ENCODE results near the gene MAML1.
A peak's percentile ranks its signal among the peaks of the same experiment; 100 is the strongest.
"Not testable (repeated sequence)": the region's sequence is repeated elsewhere in the genome, so short reads cannot be mapped to it uniquely, and the experiment has no call there.

Gene MAML1, protein sequence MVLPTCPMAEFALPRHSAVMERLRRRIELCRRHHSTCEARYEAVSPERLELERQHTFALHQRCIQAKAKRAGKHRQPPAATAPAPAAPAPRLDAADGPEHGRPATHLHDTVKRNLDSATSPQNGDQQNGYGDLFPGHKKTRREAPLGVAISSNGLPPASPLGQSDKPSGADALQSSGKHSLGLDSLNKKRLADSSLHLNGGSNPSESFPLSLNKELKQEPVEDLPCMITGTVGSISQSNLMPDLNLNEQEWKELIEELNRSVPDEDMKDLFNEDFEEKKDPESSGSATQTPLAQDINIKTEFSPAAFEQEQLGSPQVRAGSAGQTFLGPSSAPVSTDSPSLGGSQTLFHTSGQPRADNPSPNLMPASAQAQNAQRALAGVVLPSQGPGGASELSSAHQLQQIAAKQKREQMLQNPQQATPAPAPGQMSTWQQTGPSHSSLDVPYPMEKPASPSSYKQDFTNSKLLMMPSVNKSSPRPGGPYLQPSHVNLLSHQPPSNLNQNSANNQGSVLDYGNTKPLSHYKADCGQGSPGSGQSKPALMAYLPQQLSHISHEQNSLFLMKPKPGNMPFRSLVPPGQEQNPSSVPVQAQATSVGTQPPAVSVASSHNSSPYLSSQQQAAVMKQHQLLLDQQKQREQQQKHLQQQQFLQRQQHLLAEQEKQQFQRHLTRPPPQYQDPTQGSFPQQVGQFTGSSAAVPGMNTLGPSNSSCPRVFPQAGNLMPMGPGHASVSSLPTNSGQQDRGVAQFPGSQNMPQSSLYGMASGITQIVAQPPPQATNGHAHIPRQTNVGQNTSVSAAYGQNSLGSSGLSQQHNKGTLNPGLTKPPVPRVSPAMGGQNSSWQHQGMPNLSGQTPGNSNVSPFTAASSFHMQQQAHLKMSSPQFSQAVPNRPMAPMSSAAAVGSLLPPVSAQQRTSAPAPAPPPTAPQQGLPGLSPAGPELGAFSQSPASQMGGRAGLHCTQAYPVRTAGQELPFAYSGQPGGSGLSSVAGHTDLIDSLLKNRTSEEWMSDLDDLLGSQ

DNA sequence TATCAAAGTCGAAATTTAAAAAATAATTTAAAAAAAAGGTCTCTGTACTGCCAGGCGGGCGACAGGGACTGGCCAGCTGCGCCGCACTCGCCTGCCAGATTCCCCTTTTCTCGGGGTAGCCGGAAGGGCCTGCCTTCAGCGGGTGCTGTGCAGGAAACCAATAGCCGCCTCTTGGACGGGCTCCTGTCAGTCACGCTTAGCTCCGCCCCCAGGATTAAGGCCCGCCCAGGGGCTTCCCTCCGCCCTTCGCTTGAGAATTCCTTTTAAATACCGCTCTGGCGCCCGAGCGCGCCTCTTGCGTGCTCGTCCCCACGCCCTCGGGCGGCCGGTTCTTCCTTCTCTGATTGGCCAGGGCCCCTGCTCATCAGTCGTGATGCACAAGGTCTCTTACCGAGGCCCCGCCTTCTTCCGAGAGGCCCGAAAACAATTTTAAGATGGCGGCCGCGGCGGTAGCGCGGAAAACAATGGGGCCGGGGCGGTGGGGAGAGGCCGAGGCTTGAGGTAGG lies at the start of gene MAML1:
TSS of gene MAML1 (plus strand) at position 411 of the 506 bp plus-strand sequence. CDS start 291 bp downstream, outside the sequence.
- Mint-ChIP-seq H3K4me1 (ENCODE audit: low read depth) (peaks cover 28% of the 10 kb centered on the region), H3K36me3 (ENCODE audit: low read depth) (peaks cover 41% of the 10 kb centered on the region), H3K9me3 (no peaks in the 10 kb centered on the region), H3K27ac (peak within 1 kb of the TSS; percentile 89), H3K27me3 (ENCODE audit: low read depth) (no peaks in the 10 kb centered on the region), H3K4me3 (peak within 1 kb of the TSS; percentile 94)

DNA sequence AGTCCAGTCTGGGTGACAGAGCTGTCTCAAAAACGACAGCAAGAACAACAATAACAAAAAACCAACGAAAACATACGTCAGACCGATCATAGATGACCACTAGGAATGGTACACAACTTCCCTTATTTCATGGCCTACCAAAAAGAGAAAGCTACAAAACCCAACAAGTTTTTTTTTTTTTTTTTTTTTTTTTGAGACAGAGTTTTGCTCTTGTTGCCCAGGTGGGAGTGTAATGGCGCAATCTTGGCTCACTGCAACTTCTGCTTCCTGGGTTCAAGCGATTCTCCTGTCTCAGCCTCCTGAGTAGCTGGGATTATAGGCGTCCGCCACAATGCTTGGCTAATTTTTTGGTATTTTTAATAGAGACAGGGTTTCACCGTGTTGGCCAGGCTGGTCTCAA lies 43.4 kb upstream of the MAML1 start:
- H3K27ac Mint-ChIP-seq; H3K4me1 Mint-ChIP-seq (ENCODE audit: low read depth); H3K4me3 Mint-ChIP-seq; H3K27me3 Mint-ChIP-seq (ENCODE audit: low read depth); H3K9me3 Mint-ChIP-seq; H3K36me3 Mint-ChIP-seq (ENCODE audit: low read depth): not testable (repeated sequence)

DNA sequence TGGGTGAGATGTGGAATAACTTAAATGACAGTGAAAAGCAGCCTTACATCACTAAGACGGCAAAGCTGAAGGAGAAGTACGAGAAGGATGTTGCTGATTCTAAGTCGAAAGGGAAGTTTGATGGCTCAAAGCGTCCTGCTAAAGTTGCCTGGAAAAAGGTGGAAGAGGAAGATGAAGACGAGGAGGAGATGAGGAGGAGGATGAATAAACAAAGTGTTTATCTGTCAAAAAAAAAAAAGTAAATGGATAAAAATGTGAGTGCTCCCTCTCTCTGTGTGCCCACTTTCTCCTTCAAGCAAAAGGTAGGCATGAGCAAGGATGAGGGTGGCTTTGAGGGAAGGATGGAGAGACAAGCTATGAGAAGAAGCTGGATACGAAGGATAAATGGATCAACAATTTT lies 38.1 kb upstream of the MAML1 start:
- no peaks in the 10 kb centered on the region for H3K9me3 Mint-ChIP-seq
- H3K4me3 Mint-ChIP-seq, result no peak overlapping the region
- H3K4me1 Mint-ChIP-seq (ENCODE audit: low read depth), result peaks cover 14% of the 10 kb centered on the region
- peaks cover 6% of the 10 kb centered on the region for H3K36me3 Mint-ChIP-seq (ENCODE audit: low read depth)
- H3K27ac Mint-ChIP-seq, result no peak overlapping the region
- H3K27me3 Mint-ChIP-seq (ENCODE audit: low read depth), result no peaks in the 10 kb centered on the region

DNA sequence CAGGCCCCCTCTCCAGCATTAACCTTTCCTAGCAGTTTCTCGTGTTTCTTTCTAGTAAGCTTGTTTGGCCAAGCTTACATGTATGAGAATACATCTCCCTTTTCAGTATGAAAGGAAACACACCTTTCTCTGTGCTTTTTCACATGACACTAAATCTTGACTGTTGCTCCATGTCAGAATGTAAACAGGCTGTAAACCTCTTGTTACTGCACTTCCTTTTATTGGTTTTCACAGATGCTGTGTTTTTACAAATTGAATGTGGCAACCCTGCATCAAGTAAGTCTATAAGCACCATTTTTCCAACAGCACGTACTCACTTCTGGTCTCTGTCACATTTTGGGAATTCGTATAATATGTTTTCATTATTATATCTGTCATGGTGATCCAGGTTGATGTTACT lies 36.0 kb upstream of the MAML1 start:
- no peaks in the 10 kb centered on the region for H3K27me3 Mint-ChIP-seq (ENCODE audit: low read depth)

DNA sequence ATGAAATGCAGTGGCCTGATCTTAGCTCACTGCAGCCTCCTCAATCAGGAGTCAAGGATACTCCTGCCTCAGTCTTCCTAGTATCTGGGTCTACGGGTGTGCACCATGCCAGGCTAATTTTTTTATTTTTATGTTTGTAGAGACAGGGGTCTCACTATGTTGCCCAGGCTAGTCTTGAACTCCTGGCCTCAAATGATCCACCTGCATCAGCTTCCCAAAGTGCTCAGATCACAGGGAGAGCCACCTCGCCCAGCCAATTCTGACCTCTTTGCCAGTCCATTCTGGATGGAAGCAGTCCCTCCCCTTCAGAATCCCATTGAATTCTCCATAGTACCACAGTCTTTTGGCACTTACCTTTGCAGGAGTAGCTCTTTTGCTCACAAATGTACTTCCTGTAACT lies 35.5 kb upstream of the MAML1 start:
- Mint-ChIP-seq H3K4me1 (ENCODE audit: low read depth) (peaks cover 23% of the 10 kb centered on the region), H3K36me3 (ENCODE audit: low read depth) (peaks cover 10% of the 10 kb centered on the region)

More for the DNA sequence above, 36.0 kb upstream of the MAML1 start:
- Mint-ChIP-seq H3K27ac (peak overlapping the region; percentile 99), H3K4me1 (ENCODE audit: low read depth) (peaks cover 23% of the 10 kb centered on the region), H3K9me3 (no peaks in the 10 kb centered on the region), H3K4me3 (no peak overlapping the region), H3K36me3 (ENCODE audit: low read depth) (peaks cover 8% of the 10 kb centered on the region)

DNA sequence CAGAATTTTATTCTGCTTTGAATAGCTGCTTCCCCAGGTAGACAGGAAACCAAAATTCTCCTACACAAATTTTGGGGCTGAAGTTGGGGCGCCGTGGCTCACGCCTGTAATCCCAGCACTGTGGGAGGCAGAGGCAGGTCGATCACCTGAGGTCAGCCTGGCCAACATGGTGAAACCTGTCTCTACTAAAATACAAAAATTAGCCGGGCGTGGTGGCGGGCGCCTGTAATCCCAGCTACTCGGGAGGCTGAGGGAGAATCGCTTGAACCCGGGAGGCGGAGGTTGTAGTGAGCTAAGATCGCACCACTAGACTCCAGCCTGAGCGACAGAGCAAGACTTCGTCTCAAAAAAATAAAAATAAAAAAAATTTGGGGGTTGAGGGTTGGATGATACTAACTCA lies 35.1 kb upstream of the MAML1 start:
- H3K4me3 Mint-ChIP-seq, result peak overlapping the region; percentile 53
- not testable (repeated sequence) for H3K9me3 Mint-ChIP-seq; H3K27me3 Mint-ChIP-seq (ENCODE audit: low read depth)
- H3K27ac Mint-ChIP-seq, result peak overlapping the region; percentile 99
- H3K36me3 Mint-ChIP-seq (ENCODE audit: low read depth), result peaks cover 15% of the 10 kb centered on the region
- H3K4me1 Mint-ChIP-seq (ENCODE audit: low read depth), result peaks cover 27% of the 10 kb centered on the region

More for the DNA sequence above, 35.5 kb upstream of the MAML1 start:
- peak overlapping the region; percentile 99 for H3K27ac Mint-ChIP-seq
- no peaks in the 10 kb centered on the region for H3K27me3 Mint-ChIP-seq (ENCODE audit: low read depth)
- H3K4me3 Mint-ChIP-seq, result peak overlapping the region; percentile 53
- H3K9me3 Mint-ChIP-seq, result no peaks in the 10 kb centered on the region

DNA sequence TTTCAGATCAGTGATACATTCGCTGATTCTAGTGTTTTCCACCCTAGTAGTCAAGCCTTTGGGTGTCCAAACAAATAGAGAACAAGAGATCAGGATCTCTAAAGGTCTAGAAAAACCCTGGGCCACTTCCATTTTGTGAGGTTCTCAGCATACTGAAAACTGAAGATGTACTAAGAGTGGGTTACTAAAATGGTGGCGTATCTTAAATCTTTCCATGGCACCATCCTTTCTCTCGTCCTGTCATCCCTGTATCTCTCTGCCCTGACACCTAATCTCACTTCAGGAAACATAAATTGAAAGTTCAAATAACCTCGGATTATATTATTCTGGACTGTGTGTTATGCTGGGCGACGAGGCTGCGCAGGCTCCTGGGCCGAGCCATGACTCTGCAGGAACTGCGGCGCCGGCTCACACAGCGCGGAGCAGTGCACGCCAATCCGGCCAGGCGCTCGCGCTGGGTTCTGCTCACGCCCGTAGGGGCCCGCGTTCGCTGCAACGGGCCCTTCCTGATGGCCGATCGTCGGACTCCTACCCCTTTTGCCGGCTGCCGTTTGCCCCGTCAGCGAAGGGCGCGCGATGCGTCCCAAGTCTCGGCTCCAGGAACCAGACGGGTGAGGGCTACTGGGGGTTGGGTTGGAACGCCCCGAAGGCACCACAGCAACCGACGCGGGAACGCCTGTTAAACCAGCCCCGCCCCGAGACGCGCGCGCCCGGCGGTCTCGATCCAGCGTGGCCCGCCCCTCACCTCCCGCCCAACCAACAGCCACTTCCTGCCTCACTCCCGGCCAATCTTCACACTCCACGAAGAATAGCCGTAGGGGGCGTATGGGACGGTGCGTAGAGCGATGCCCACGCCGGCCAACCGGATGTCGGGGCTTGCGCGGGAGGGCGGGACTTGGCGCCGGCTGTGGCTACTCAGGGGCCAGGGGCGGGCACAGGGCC lies 34.4 kb upstream of the MAML1 start:
- Mint-ChIP-seq H3K27ac (peak overlapping the region; percentile 99), H3K4me1 (ENCODE audit: low read depth) (peaks cover 28% of the 10 kb centered on the region), H3K4me3 (peak overlapping the region; percentile 95), H3K27me3 (ENCODE audit: low read depth) (no peaks in the 10 kb centered on the region), H3K36me3 (ENCODE audit: low read depth) (peaks cover 16% of the 10 kb centered on the region), H3K9me3 (no peaks in the 10 kb centered on the region)

DNA sequence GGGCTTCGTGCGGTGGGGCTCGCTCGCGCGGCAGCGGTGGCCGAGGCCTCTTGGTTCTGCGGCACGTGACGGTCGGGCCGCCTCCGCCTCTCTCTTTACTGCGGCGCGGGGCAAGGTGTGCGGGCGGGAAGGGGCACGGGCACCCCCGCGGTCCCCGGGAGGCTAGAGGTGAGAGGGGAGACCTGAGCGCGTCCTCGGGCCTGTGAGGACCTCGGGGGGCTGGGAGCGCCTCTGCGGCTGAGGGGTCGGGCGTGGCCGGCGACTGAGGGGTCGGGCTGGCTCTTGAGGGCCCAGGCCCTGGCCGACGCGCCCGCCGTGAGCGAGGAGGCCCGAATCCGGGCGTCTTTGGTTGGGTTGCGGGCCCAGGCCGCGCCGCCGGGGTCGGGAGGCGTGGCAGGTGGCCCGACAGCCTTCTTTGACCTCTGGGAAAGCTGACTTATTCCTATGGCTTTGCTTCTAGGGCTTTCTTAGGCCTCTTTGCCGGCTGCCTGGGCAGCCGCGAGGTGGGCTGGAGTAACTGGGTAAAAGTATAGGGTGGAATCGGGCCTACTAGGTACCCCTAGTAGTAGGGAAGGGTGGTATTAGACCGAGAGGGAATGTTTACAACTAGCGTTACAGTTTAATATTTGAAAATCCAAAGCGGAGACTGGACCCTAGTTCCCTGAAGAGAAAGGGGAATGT lies 33.5 kb upstream of the MAML1 start, which contains the start of gene CANX:
TSS of gene CANX (plus strand) at position 33 of the 681 bp plus-strand sequence. CDS start 6,715 bp downstream, outside the sequence.
- Mint-ChIP-seq H3K4me1 (ENCODE audit: low read depth) (peaks cover 35% of the 10 kb centered on the region), H3K36me3 (ENCODE audit: low read depth) (peaks cover 23% of the 10 kb centered on the region), H3K9me3 (no peaks in the 10 kb centered on the region), H3K4me3 (peak within 1 kb of the TSS; percentile 98), H3K27me3 (ENCODE audit: low read depth) (no peaks in the 10 kb centered on the region), H3K27ac (peak within 1 kb of the TSS; percentile 99)

DNA sequence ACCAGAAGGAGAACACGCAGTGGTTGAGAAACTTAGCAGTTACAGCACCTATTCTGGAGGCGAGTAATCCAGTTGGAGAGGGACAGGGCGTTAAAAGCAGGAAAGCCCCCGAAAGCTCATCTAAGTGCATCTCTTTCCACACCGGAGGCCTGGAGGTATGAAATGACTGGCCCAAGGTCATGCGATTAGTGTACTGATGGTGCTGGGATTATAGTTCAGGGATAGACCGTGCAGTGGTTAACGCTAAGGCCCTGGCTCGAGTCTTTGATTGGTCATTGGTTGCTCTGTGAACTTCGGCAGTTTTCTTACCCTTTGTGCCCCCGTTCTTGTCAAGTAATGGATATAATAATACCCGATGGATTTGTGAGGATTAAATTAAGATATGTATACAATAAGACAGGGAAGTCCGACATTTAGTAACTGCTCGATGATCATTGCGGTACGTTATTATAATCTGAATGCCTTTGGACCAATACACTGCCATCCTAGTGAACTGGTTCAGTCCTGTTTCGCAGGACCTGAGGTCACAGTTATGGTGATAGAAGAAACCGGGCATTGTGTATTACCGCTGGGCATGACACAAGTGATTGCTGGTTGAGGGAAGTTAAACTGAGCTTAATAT lies 32.9 kb upstream of the MAML1 start:
- Mint-ChIP-seq H3K4me1 (ENCODE audit: low read depth) (peaks cover 36% of the 10 kb centered on the region), H3K36me3 (ENCODE audit: low read depth) (peaks cover 23% of the 10 kb centered on the region), H3K27me3 (ENCODE audit: low read depth) (no peaks in the 10 kb centered on the region), H3K27ac (peak overlapping the region; percentile 97), H3K4me3 (peak overlapping the region; percentile 98), H3K9me3 (no peaks in the 10 kb centered on the region)

DNA sequence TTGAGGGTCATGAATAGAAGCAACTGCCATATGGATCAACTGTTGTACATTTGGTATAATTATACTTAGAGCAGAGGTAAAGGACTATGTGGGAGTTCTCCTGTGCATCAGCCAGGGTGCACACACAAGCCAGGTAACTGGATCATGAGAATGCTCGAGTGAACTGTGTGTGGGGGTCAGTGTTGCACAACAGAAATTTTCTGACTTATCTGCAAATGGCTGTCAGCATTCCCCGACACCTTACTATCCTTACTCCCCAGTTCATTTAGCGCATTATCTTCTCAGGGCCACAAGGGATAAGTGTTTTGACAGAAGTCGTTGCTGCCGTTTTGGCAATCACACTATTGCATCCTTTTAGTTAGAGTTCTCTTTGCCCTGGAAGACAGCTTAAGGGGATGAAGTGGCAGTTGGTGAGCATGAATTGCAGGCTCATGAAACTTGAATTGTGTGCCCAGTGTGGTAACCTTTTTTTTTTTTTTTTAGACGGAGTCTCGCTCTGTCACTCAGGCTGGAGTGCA lies 32.2 kb upstream of the MAML1 start:
- H3K4me1 Mint-ChIP-seq (ENCODE audit: low read depth), result peaks cover 37% of the 10 kb centered on the region
- H3K9me3 Mint-ChIP-seq, result no peaks in the 10 kb centered on the region
- H3K27ac Mint-ChIP-seq, result peak overlapping the region; percentile 97
- peaks cover 26% of the 10 kb centered on the region for H3K36me3 Mint-ChIP-seq (ENCODE audit: low read depth)
- H3K27me3 Mint-ChIP-seq (ENCODE audit: low read depth), result no peaks in the 10 kb centered on the region
- peak overlapping the region; percentile 98 for H3K4me3 Mint-ChIP-seq

DNA sequence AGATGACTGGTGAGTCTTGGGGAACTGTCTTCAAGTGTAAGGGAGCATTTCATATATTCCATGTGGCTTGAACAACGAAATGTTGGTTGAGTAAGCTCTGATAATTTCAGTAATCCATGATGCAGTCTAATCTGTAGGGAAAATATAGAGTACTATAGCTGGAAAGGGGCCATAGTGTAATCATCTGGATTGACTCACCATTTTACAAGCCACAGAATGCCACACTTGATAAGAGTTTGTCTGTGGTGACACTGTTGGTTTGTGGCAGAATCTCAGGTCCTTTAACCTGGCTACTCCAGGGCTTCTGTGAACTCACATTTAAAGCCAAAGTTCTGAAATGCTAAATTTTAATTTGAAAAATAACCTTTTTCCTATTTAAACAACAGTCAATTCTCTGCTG lies 16.3 kb upstream of the MAML1 start:
- no peaks in the 10 kb centered on the region for H3K27me3 Mint-ChIP-seq (ENCODE audit: low read depth)
- H3K36me3 Mint-ChIP-seq (ENCODE audit: low read depth), result peaks cover 42% of the 10 kb centered on the region
- peaks cover 3% of the 10 kb centered on the region for H3K4me1 Mint-ChIP-seq (ENCODE audit: low read depth)
- H3K4me3 Mint-ChIP-seq, result no peak overlapping the region
- no peaks in the 10 kb centered on the region for H3K9me3 Mint-ChIP-seq
- no peak overlapping the region for H3K27ac Mint-ChIP-seq

DNA sequence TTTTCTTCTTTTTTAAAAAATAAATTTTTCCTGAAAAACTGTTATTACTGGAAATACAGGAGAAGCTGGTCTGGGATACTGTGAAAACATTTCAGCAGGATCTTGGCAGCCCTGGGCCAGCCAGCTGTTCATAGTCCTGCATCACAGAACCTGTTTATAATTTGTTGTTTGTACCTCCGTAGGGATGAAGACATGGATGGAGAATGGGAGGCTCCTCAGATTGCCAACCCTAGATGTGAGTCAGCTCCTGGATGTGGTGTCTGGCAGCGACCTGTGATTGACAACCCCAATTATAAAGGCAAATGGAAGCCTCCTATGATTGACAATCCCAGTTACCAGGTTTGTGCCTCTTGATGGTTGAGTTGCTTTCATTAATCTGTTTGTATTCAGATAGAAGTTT lies 12.4 kb upstream of the MAML1 start:
- Mint-ChIP-seq H3K4me3 (no peak overlapping the region), H3K9me3 (no peaks in the 10 kb centered on the region), H3K27ac (no peak overlapping the region), H3K27me3 (ENCODE audit: low read depth) (no peaks in the 10 kb centered on the region), H3K36me3 (ENCODE audit: low read depth) (peaks cover 61% of the 10 kb centered on the region), H3K4me1 (ENCODE audit: low read depth) (peaks cover 14% of the 10 kb centered on the region)

DNA sequence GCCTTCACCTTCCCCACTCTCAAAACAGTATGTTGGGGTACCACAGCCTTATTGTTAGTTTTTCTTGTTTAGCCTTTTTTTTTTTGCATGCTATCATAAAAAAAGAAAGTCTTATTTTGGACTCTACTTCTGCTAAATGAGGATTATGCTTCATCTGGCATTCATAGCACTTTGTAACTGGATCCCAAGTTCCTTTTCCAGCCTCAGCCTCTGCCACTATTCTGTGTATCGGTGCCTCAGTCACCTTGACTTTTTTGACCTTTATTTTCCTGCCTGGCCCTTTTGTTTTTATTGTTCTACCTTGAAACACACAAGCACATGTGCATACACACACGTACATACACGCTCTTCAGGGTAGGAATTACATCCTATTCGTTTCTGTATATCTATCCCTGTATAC lies 8.5 kb upstream of the MAML1 start:
- Mint-ChIP-seq H3K4me3 (no peak overlapping the region), H3K27me3 (ENCODE audit: low read depth) (no peaks in the 10 kb centered on the region), H3K9me3 (no peaks in the 10 kb centered on the region), H3K27ac (no peak overlapping the region), H3K4me1 (ENCODE audit: low read depth) (peaks cover 15% of the 10 kb centered on the region), H3K36me3 (ENCODE audit: low read depth) (peaks cover 65% of the 10 kb centered on the region)
